ENCODE results near the gene SMOC1. TPM values are rescaled to one million over a fixed set of nuclear protein-coding genes. Genes with fewer than 3 reads are reported as not detected.

The SMOC1 gene
- total and polyA plus RNA-seq, 7 donors = 3.2 to 10.6 (median 6.2) TPM

DNA sequence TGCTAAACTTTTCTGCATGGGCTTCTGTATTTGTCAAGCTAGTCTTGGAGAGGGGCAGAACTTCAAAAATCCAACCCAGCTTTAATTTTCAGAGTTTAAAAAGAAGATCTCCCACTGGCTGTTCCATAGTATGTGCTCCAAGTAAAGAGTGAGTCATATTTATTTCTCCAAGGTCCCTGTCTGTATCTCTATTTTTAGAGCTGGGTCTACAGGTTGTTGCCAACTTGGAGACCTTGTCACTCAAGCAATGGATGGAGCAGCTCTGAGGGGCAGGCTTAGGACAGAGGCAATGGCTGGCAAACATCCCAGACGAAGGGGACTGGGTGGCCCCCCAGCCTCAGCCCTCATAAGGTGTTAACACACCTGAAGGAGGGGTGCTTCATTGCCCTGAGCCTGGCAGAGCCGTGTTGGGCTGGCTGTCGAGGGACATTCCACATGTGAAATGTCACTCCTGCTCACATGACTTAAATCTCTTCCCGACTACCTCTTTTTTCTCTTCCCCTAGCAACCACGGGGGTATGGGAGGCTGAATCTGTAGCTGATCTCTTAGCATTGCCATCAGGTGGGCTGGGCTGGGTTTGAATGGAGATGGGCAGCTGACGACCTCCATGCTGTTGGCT is 103.1 kb downstream of the SMOC1 start:
- intact Hi-C loops (cut with DNase I) = no loop called here
- Histone ChIP-seq H3K36me3 (ENCODE audit: insufficient read depth in 1 of 2, low read depth in 1 of 2) (peaks cover 0 to 5% of the 10 kb centered on the region in 2 donors), H3K27ac (peak overlapping the region; percentile 63), H3K4me3 (peak overlapping the region; percentile 26), H3K4me1 (peaks cover 18% of the 10 kb centered on the region), H3K9me3 (no peaks in the 10 kb centered on the region), H3K27me3 (ENCODE audit: insufficient read depth in 3 of 3, low read length in 2 of 3) (no peaks in the 10 kb centered on the region)
- peak; percentile 90 to 99 (median 97) for ATAC-seq
- 15 to 28% (median 21%) methylated on average over 6 of the region's 6 CpGs for WGBS, 3 donors
- TF ChIP-seq, protein P1, sequence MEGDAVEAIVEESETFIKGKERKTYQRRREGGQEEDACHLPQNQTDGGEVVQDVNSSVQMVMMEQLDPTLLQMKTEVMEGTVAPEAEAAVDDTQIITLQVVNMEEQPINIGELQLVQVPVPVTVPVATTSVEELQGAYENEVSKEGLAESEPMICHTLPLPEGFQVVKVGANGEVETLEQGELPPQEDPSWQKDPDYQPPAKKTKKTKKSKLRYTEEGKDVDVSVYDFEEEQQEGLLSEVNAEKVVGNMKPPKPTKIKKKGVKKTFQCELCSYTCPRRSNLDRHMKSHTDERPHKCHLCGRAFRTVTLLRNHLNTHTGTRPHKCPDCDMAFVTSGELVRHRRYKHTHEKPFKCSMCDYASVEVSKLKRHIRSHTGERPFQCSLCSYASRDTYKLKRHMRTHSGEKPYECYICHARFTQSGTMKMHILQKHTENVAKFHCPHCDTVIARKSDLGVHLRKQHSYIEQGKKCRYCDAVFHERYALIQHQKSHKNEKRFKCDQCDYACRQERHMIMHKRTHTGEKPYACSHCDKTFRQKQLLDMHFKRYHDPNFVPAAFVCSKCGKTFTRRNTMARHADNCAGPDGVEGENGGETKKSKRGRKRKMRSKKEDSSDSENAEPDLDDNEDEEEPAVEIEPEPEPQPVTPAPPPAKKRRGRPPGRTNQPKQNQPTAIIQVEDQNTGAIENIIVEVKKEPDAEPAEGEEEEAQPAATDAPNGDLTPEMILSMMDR (IDR thresholded peaks at IDR 0.05) = no peak
- DNase-seq = peak in 1 of 2 donors; percentile 56

DNA sequence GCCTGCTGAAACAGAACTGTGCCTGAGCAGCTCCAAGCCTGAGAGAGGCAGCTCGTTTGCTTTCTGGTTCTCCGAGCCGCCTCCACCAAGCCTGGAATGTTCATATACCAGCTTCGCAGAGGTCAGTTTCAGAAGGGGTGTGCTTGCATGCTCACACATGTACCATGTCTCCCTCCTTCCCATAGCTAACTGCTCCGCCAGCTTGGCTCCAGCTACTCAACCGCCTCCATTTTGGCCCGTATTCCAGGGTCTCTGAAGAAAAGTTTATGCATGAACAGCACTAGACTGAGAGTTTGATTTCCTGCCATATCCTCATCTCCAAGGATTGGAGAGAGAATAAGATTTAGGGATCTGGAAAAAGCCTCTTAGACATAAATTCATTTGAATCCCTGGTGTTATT is 103.7 kb downstream of the SMOC1 start:
- H3K36me3 ChIP-seq (ENCODE audit: insufficient read depth in 1 of 2, low read depth in 1 of 2) = peaks cover 0 to 5% of the 10 kb centered on the region in 2 donors
- no peaks in the 10 kb centered on the region for H3K9me3 ChIP-seq
- H3K4me3 ChIP-seq = peak overlapping the region; percentile 26
- no peaks in the 10 kb centered on the region for H3K27me3 ChIP-seq (ENCODE audit: insufficient read depth in 3 of 3, low read length in 2 of 3)
- peak overlapping the region; percentile 63 for H3K27ac ChIP-seq
- H3K4me1 ChIP-seq = peaks cover 18% of the 10 kb centered on the region
- TF ChIP-seq, protein P1 (IDR thresholded peaks at IDR 0.05) = no peak
- intact Hi-C loops (cut with DNase I) = no loop called here
- DNase-seq (no peak), ATAC-seq (peak in 2 of 4 donors; percentile 12 to 19)
- 56 to 71% (median 66%) methylated on average over 7 of the region's 7 CpGs for WGBS, 3 donors

DNA sequence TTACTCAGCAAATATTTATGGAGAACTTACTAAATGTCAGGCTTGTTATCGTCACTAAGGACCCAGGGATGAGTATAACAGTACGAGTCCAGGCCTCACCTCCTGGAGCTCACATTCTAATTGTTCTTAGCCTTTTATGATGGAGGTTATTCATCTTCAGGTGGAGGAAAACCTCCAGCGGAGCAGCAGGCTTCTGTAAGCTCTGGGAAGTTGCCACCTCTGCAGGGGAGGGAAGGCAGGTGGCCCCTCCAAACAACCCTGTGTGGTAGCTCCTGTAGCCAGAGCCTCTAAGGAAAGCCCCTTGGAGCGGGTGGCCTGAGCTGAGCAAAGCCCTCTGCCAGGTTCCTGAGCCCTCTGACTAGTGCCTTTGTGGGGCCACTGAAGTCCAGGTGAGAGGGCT is 104.1 kb downstream of the SMOC1 start:
- ATAC-seq (no peak), DNase-seq (no peak)
- intact Hi-C loops (cut with DNase I) = no loop called here
- WGBS, 3 donors = 89 to 91% (median 90%) methylated on average over 4 of the region's 4 CpGs
- no peak overlapping the region for H3K27ac ChIP-seq
- TF ChIP-seq, protein P1 (IDR thresholded peaks at IDR 0.05) = no peak
- peaks cover 0 to 5% of the 10 kb centered on the region in 2 donors for H3K36me3 ChIP-seq (ENCODE audit: insufficient read depth in 1 of 2, low read depth in 1 of 2)
- H3K4me3 ChIP-seq = peak overlapping the region; percentile 26
- no peaks in the 10 kb centered on the region for H3K27me3 ChIP-seq (ENCODE audit: insufficient read depth in 3 of 3, low read length in 2 of 3)
- H3K9me3 ChIP-seq = no peaks in the 10 kb centered on the region
- peaks cover 18% of the 10 kb centered on the region for H3K4me1 ChIP-seq

DNA sequence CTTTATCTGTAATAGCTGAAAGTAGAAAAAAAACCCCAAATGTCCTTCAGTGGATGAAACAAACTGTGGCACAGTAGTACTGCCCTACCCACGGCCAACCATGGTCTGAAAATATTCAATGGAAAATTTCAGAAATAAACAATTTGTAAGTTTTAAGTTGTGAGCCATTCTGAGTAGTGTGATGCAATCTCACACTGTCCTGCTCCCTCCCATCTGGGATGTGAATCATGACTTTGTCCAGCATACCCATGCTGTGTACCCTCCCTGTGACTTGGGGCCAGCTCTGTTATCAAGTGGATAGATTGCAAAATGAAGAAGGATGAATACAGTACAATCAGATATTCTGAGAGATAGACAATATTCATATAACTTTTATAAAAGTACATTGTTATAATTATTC is 106.2 kb downstream of the SMOC1 start:
- H3K4me3 ChIP-seq = no peak overlapping the region
- DNase-seq (no peak), ATAC-seq (no peak)
- H3K36me3 ChIP-seq (ENCODE audit: insufficient read depth in 1 of 2, low read depth in 1 of 2) = no peaks in the 10 kb centered on the region
- intact Hi-C loops (cut with DNase I) = no loop called here
- peaks cover 18% of the 10 kb centered on the region for H3K4me1 ChIP-seq
- TF ChIP-seq, protein P1 (IDR thresholded peaks at IDR 0.05) = no peak
- no peaks in the 10 kb centered on the region for H3K27me3 ChIP-seq (ENCODE audit: insufficient read depth in 3 of 3, low read length in 2 of 3)
- H3K9me3 ChIP-seq = no peaks in the 10 kb centered on the region
- H3K27ac ChIP-seq = no peak overlapping the region
- WGBS, 3 donors = 72 to 84% (median 81%) methylated on average over 1 of the region's 1 CpG

DNA sequence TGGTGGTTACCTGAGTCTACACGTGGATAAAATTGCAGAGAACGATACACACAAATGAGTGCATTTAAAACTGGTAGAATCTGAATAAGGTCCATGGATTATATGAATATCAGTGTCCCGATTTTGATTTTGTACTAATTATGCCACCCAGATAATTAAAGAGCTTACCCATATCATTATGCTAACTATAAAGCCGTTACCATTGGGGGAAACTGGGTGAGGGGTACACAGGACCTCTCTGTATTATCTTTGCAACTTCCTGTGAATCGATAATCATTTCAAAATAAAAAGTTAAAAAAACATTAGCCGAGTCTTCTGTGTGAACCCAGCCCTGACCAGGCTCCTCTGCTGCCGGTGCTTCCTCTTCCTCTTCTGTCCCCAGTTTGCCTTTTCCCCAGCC is 107.1 kb downstream of the SMOC1 start:
- Histone ChIP-seq H3K36me3 (ENCODE audit: insufficient read depth in 1 of 2, low read depth in 1 of 2) (no peaks in the 10 kb centered on the region), H3K9me3 (no peaks in the 10 kb centered on the region), H3K27me3 (ENCODE audit: insufficient read depth in 3 of 3, low read length in 2 of 3) (no peaks in the 10 kb centered on the region), H3K4me3 (no peak overlapping the region), H3K27ac (no peak overlapping the region), H3K4me1 (peaks cover 17% of the 10 kb centered on the region)
- intact Hi-C loops (cut with DNase I) = no loop called here
- TF ChIP-seq, protein P1 (IDR thresholded peaks at IDR 0.05) = no peak
- ATAC-seq = no peak
- 80 to 90% (median 80%) methylated on average over 7 of the region's 7 CpGs for WGBS, 3 donors
- DNase-seq = no peak

Data from psoas muscle (tissue), 8 donors.